HCT116 (cell line): ENCODE results near the gene ACSL3. TPM values are rescaled to one million over a fixed set of nuclear protein-coding genes. Genes with fewer than 3 reads are reported as not detected.

Experiments used
- ATAC-seq: fragments of 200-7000 bp; cut with Tn5 transposase; 2 replicates; pipeline ENCODE4 v1.9.1; 2020; ENCODE audit warnings: mild to moderate bottlenecking, moderate library complexity
- BruUV-seq: library from RNA; stranded (reverse); fragments of 400-500 nt; replicated peaks from 2 replicates; lab custom pipeline; 2021; lab: Mats Ljungman, UMichigan
- CTCF ChIA-PET: fragments of 300-600 bp; sonication (Branson Sonifier 250); formaldehyde crosslinking; loops from one replicate; lab custom pipeline; 2021; ENCODE audit warnings: antibody characterized with exemption; lab: Charles Lee
- POLR2A ChIA-PET: fragments of 300-600, 350-600 bp; sonication (Branson Sonifier 250); formaldehyde crosslinking; loops from one replicate; lab custom pipeline; 2021; ENCODE audit warnings: antibody characterized with exemption; lab: Charles Lee
- RAD21 ChIA-PET, 2 experiments: fragments of 300-600 bp; sonication (Branson Sonifier 250); formaldehyde crosslinking; loops; one replicate each; lab custom pipeline; 2023; ENCODE audit warnings: low total read pairs in 2 of 2; ENCODE audit not compliant: uncharacterized antibody in 2 of 2, unreplicated experiment in 2 of 2, low non-redundant PET in 1 of 2; lab: Charles Lee
- DNase-seq: peaks from one replicate; pipeline ENCODE4 v3.0.0-alpha.2; 2010; ENCODE audit warnings: low read depth, low spot score
- H2AFZ ChIP-seq: fragments of 200-600 bp; shearing (Covaris generic), sonication (generic); 2 replicates; pipeline ENCODE4 v1.6.1; 2017; ENCODE audit warnings: low read depth, mixed run types, mixed read lengths, antibody characterized with exemption, low read length; ENCODE audit not compliant: poor library complexity, severe bottlenecking
- H3K27ac ChIP-seq: 2 replicates; pipeline ENCODE4 v1.5.1; 2012; ENCODE audit warnings: low read depth, low read length
- H3K27me3 ChIP-seq: fragments of 200-600 bp; sonication (generic); 2 replicates; pipeline ENCODE4 v1.6.1; 2016; ENCODE audit warnings: mixed run types, low read length, mixed read lengths; ENCODE audit not compliant: insufficient read depth
- H3K36me3 ChIP-seq, 2 experiments: fragments of 200-500 bp in 1 of 2; fragments of 200-600 bp in 1 of 2; sonication (Bioruptor generic) in 1 of 2; sonication (generic) in 1 of 2; 2 replicates each; pipeline versions ENCODE4 v1.5.1 to v1.6.1; 2014 to 2016; ENCODE audit warnings: low read length in 2 of 2, inconsistent platforms in 1 of 2, mixed read lengths in 1 of 2, mixed run types in 1 of 2; ENCODE audit not compliant: insufficient read depth in 2 of 2, control insufficient read depth in 1 of 2
- H3K4me1 ChIP-seq, 2 experiments: fragments of 200-600 bp in 1 of 2; sonication (generic) in 1 of 2; 2 replicates each; pipeline versions ENCODE4 v1.5.1 to v1.6.1; 2012 to 2017; ENCODE audit warnings: low read length in 2 of 2, inconsistent platforms in 1 of 2, mild to moderate bottlenecking in 1 of 2, mixed read lengths in 1 of 2, mixed run types in 1 of 2, moderate library complexity in 1 of 2; ENCODE audit not compliant: insufficient read depth in 2 of 2, control insufficient read depth in 1 of 2
- H3K4me2 ChIP-seq: fragments of 200-600 bp; sonication (generic); 2 replicates; pipeline ENCODE4 v1.6.1; 2017; ENCODE audit warnings: mixed run types, low read length, mixed read lengths
- H3K4me3 ChIP-seq, 2 experiments: fragments of 200-600 bp in 1 of 2; sonication (generic) in 1 of 2; replicated peaks in 1 of 2; 2 replicates each; pipeline ENCODE4 v1.5.1; 2011 to 2016; ENCODE audit warnings: low read length in 2 of 2, control low read depth in 1 of 2, low read depth in 1 of 2, mild to moderate bottlenecking in 1 of 2, mixed read lengths in 1 of 2, mixed run types in 1 of 2
- H3K79me2 ChIP-seq: fragments of 200-600 bp; sonication (generic); 2 replicates; pipeline ENCODE4 v1.6.1; 2017; ENCODE audit warnings: mild to moderate bottlenecking, mixed run types, low read length, moderate library complexity, mixed read lengths; ENCODE audit not compliant: insufficient read depth
- H3K9ac ChIP-seq: fragments of 200-600 bp; sonication (generic); 2 replicates; pipeline ENCODE4 v1.6.1; 2016; ENCODE audit warnings: low read length, mixed read lengths
- H3K9me2 ChIP-seq: fragments of 200-600 bp; sonication (generic), shearing (Covaris generic); 2 replicates; pipeline ENCODE4 v1.6.1; 2017; ENCODE audit warnings: mixed run types, mild to moderate bottlenecking, moderate library complexity; ENCODE audit not compliant: insufficient read depth
- H3K9me3 ChIP-seq, 2 experiments: fragments of 200-500 bp in 1 of 2; fragments of 200-600 bp in 1 of 2; sonication (Bioruptor generic) in 1 of 2; sonication (generic) in 1 of 2; 2 replicates each; pipeline ENCODE4 v1.6.1; 2014 to 2017; ENCODE audit warnings: low read length in 2 of 2, mixed read lengths in 2 of 2, inconsistent platforms in 1 of 2, low read depth in 1 of 2, mild to moderate bottlenecking in 1 of 2, mixed run types in 1 of 2, moderate library complexity in 1 of 2; ENCODE audit not compliant: control insufficient read depth in 1 of 2, insufficient read depth in 1 of 2
- H4K20me1 ChIP-seq: fragments of 200-600 bp; sonication (generic), shearing (Covaris generic); 2 replicates; pipeline ENCODE4 v1.6.1; 2017; ENCODE audit warnings: mixed run types, mild to moderate bottlenecking, moderate library complexity; ENCODE audit not compliant: insufficient read depth
- CBX3 ChIP-seq: IDR thresholded peaks from 2 replicates; pipeline ENCODE4 v1.6.1; 2012; ENCODE audit warnings: low read depth
- CTCF ChIP-seq, 3 experiments: fragments of 200-600 bp in 1 of 3; sonication (generic) in 1 of 3; IDR thresholded peaks in 2 of 3; conservative IDR thresholded peaks in 1 of 3; 2 replicates each; pipeline ENCODE4 v1.5.1; 2012 to 2017; ENCODE audit warnings: low read depth in 2 of 3, low read length in 2 of 3, antibody characterized with exemption in 1 of 3, borderline replicate concordance in 1 of 3, control low read depth in 1 of 3, mild to moderate bottlenecking in 1 of 3, mixed read lengths in 1 of 3, mixed run types in 1 of 3, moderate library complexity in 1 of 3; ENCODE audit not compliant: insufficient read depth in 1 of 3
- EGR1 ChIP-seq: IDR thresholded peaks from 2 replicates; pipeline ENCODE4 v1.6.1; 2012; ENCODE audit warnings: low read depth
- ELF1 ChIP-seq: IDR thresholded peaks from 2 replicates; pipeline ENCODE4 v1.6.1; 2012; ENCODE audit warnings: low read depth, borderline replicate concordance
- JUND ChIP-seq: IDR thresholded peaks from 2 replicates; pipeline ENCODE4 v1.6.1; 2012
- POLR2A ChIP-seq: IDR thresholded peaks from 2 replicates; pipeline ENCODE4 v1.7.0; 2011; ENCODE audit warnings: borderline replicate concordance; ENCODE audit not compliant: insufficient read depth, insufficient read length; ENCODE audit errors: extremely low read depth
- POLR2AphosphoS5 ChIP-seq: IDR thresholded peaks from 2 replicates; pipeline ENCODE4 v1.6.1; 2011; ENCODE audit warnings: mild to moderate bottlenecking, low read depth, low read length, moderate library complexity
- YY1 ChIP-seq: IDR thresholded peaks from 2 replicates; pipeline ENCODE4 v1.6.1; 2011; ENCODE audit warnings: low read length, low read depth, moderate library complexity, mild to moderate bottlenecking; ENCODE audit not compliant: insufficient replicate concordance; ENCODE audit errors: extremely low read depth
- ZFX ChIP-seq: fragments of 450-650 bp; IDR thresholded peaks from 2 replicates; pipeline ENCODE4 v1.6.1; 2017
- intact Hi-C: fragments of 100-400 bp; cut with micrococcal nuclease; formaldehyde crosslinking; loops from 2 replicates; pipeline ENCODE4 v1.10.0; 2022
- total RNA-seq: library from RNA; stranded (reverse); gene quantifications from one replicate; pipeline ENCODE4 v1.2.1, GENCODE V29; 2021; ENCODE audit not compliant: unreplicated experiment

ACSL3 gene
- total RNA-seq, 1 experiment from 2014 or later = 142 TPM

- BruUV-seq = no TSS peak
- CTCF ChIA-PET = no interaction called here
- H3K79me2 ChIP-seq = peaks cover 83% of the 10 kb centered on the region
- H3K4me1 ChIP-seq = no peaks in the 10 kb centered on the region
- no peak overlapping the region for H2AFZ ChIP-seq
- no peaks in the 10 kb centered on the region for H3K9me3 ChIP-seq
- no peaks in the 10 kb centered on the region for H3K27me3 ChIP-seq
- H3K36me3 ChIP-seq = peaks cover 5 to 14% of the 10 kb centered on the region in 2 experiments; a peak in 3 of 4 replicates
- H4K20me1 ChIP-seq = peaks cover 4% of the 10 kb centered on the region; the same call in 1 of the 2 replicates
- DNase-seq (no peak), ATAC-seq (no peak)
- H3K4me2 ChIP-seq = no peak overlapping the region
- no peak overlapping the region for H3K4me3 ChIP-seq
- RAD21 ChIA-PET = no interaction called here
- no peak overlapping the region for H3K9ac ChIP-seq
- intact Hi-C loops = no loop called here
- H3K9me2 ChIP-seq = no peaks in the 10 kb centered on the region
- TF ChIP-seq YY1 = no peak
- TF ChIP-seq CTCF (IDR thresholded peaks at IDR 0.05 in 2 of 3, conservative IDR thresholded peaks at IDR 0.05 in 1 of 3; ENCODE audit: borderline replicate concordance in 1 of 3, insufficient read depth in 1 of 3, low read depth in 2 of 3, low read length in 2 of 3) = no peak
- no peak for TF ChIP-seq ELF1
- no peak for TF ChIP-seq JUND
- TF ChIP-seq CBX3 = no peak
- TF ChIP-seq POLR2A = no peak
- TF ChIP-seq EGR1 = no peak
- TF ChIP-seq POLR2AphosphoS5 = no peak
- no peak for TF ChIP-seq ZFX
- no peak overlapping the region for H3K27ac ChIP-seq
- POLR2A ChIA-PET = no interaction called here
Observed at GRCh38 chr2:222907790-222908441, 47.1 kb downstream of the ACSL3 start.
